HepG2 (cell line): Measurements from ENCODE around the gene IPMK. TPM values are rescaled to one million over a fixed set of nuclear protein-coding genes. Genes with fewer than 3 reads are reported as not detected.

Experiments
- CAMTA2 ChIP-seq: sonication (generic); formaldehyde crosslinking; IDR thresholded peaks from 2 replicates; pipeline ENCODE4 v1.4.0; 2020; ENCODE audit warnings: mild to moderate bottlenecking, missing genetic modification reagents, borderline replicate concordance
- DR1 ChIP-seq: sonication (generic); formaldehyde crosslinking; IDR thresholded peaks from 2 replicates; pipeline ENCODE4 v1.8.0; 2021; ENCODE audit warnings: mild to moderate bottlenecking, missing genetic modification reagents, inconsistent platforms
- KDM1A ChIP-seq: IDR thresholded peaks from 2 replicates; pipeline ENCODE4 v1.6.1; 2016; ENCODE audit warnings: missing compliant biosample characterization
- ZSCAN20 ChIP-seq: sonication (generic); formaldehyde crosslinking; IDR thresholded peaks from 2 replicates; pipeline ENCODE4 v1.4.0; 2020; ENCODE audit warnings: missing genetic modification reagents, mild to moderate bottlenecking, borderline replicate concordance
- ZSCAN29 ChIP-seq: sonication (generic); formaldehyde crosslinking; conservative IDR thresholded peaks from 2 replicates; pipeline ENCODE4 v1.4.0; 2020; ENCODE audit warnings: mild to moderate bottlenecking, missing genetic modification reagents
- ZSCAN31 ChIP-seq: sonication (generic); formaldehyde crosslinking; IDR thresholded peaks from 2 replicates; pipeline ENCODE4 v1.5.0; 2020; ENCODE audit warnings: low read depth, mild to moderate bottlenecking, missing genetic modification reagents
- polyA plus RNA-seq, 8 experiments: library from polyadenylated mRNA; depleted of rRNA in 3 of 8; stranded (reverse) in 7 of 8; unstranded in 1 of 8; fragments of >200 nt; fragmentation: Illumina TruSeq in 4 of 8; extraction: Trizol in 4 of 8; gene quantifications; 2 replicates each; pipeline versions ENCODE4 v1.2.1 to v1.2.3, GENCODE V29; 2011 to 2016; ENCODE audit warnings: low read depth in 4 of 8, missing spikeins in 1 of 8, mixed read lengths in 1 of 8; ENCODE audit not compliant: insufficient read depth in 1 of 8
- total RNA-seq, 5 experiments: library from RNA; depleted of rRNA; stranded (reverse); fragments of >200 nt; fragmentation: Illumina TruSeq; extraction: Trizol; gene quantifications; 2 replicates each; pipeline ENCODE4 v1.2.3, GENCODE V29; 2016; ENCODE audit warnings: low read depth in 1 of 5
- TF ChIP-seq, protein P1 (sequence below): sonication (generic); formaldehyde crosslinking; IDR thresholded peaks from 2 replicates; pipeline ENCODE4 v1.4.0; 2020; ENCODE audit warnings: missing genetic modification reagents
- TF ChIP-seq, protein P2 (sequence below): sonication (generic); formaldehyde crosslinking; IDR thresholded peaks from 2 replicates; pipeline ENCODE4 v1.4.0; 2020; ENCODE audit warnings: missing genetic modification reagents, mild to moderate bottlenecking, borderline replicate concordance

IPMK gene
- total and polyA plus RNA-seq, 2 of the 13 experiments (the other 11 are each of a cell fraction or from before 2014, with no cell fraction given), result 2.7 to 3.9 TPM

- TF ChIP-seq, protein P1, sequence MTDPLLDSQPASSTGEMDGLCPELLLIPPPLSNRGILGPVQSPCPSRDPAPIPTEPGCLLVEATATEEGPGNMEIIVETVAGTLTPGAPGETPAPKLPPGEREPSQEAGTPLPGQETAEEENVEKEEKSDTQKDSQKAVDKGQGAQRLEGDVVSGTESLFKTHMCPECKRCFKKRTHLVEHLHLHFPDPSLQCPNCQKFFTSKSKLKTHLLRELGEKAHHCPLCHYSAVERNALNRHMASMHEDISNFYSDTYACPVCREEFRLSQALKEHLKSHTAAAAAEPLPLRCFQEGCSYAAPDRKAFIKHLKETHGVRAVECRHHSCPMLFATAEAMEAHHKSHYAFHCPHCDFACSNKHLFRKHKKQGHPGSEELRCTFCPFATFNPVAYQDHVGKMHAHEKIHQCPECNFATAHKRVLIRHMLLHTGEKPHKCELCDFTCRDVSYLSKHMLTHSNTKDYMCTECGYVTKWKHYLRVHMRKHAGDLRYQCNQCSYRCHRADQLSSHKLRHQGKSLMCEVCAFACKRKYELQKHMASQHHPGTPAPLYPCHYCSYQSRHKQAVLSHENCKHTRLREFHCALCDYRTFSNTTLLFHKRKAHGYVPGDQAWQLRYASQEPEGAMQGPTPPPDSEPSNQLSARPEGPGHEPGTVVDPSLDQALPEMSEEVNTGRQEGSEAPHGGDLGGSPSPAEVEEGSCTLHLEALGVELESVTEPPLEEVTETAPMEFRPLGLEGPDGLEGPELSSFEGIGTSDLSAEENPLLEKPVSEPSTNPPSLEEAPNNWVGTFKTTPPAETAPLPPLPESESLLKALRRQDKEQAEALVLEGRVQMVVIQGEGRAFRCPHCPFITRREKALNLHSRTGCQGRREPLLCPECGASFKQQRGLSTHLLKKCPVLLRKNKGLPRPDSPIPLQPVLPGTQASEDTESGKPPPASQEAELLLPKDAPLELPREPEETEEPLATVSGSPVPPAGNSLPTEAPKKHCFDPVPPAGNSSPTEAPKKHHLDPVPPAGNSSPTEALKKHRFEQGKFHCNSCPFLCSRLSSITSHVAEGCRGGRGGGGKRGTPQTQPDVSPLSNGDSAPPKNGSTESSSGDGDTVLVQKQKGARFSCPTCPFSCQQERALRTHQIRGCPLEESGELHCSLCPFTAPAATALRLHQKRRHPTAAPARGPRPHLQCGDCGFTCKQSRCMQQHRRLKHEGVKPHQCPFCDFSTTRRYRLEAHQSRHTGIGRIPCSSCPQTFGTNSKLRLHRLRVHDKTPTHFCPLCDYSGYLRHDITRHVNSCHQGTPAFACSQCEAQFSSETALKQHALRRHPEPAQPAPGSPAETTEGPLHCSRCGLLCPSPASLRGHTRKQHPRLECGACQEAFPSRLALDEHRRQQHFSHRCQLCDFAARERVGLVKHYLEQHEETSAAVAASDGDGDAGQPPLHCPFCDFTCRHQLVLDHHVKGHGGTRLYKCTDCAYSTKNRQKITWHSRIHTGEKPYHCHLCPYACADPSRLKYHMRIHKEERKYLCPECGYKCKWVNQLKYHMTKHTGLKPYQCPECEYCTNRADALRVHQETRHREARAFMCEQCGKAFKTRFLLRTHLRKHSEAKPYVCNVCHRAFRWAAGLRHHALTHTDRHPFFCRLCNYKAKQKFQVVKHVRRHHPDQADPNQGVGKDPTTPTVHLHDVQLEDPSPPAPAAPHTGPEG (CRISPR knock-in tag), result no peak
- TF ChIP-seq ZSCAN31 (no peak), CAMTA2 (CRISPR knock-in tag) (no peak), ZSCAN29 (CRISPR knock-in tag) (no peak), KDM1A (CRISPR knock-in tag) (no peak), ZSCAN20 (CRISPR knock-in tag) (no peak), DR1 (CRISPR knock-in tag) (no peak)
- TF ChIP-seq, protein P2, sequence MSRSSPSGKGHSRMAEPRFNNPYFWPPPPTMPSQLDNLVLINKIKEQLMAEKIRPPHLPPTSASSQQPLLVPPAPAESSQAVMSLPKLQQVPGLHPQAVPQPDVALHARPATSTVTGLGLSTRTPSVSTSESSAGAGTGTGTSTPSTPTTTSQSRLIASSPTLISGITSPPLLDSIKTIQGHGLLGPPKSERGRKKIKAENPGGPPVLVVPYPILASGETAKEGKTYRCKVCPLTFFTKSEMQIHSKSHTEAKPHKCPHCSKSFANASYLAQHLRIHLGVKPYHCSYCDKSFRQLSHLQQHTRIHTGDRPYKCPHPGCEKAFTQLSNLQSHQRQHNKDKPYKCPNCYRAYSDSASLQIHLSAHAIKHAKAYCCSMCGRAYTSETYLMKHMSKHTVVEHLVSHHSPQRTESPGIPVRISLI, result no peak
- TF ChIP-seq, all 625 proteins: peak for 0
Measured at GRCh38 chr10:58212622-58213021, 55.1 kb downstream of the IPMK start (continued).
